ENCODE measurements around the gene THSD7A. TPM values are rescaled to one million over a fixed set of nuclear protein-coding genes. Genes with fewer than 3 reads are reported as not detected.
A peak's percentile ranks its signal among the peaks of the same experiment; 100 is the strongest.

The THSD7A gene
- total and polyA plus RNA-seq, 2 experiments from 2014 or later, result 4.0 to 8.3 TPM

DNA sequence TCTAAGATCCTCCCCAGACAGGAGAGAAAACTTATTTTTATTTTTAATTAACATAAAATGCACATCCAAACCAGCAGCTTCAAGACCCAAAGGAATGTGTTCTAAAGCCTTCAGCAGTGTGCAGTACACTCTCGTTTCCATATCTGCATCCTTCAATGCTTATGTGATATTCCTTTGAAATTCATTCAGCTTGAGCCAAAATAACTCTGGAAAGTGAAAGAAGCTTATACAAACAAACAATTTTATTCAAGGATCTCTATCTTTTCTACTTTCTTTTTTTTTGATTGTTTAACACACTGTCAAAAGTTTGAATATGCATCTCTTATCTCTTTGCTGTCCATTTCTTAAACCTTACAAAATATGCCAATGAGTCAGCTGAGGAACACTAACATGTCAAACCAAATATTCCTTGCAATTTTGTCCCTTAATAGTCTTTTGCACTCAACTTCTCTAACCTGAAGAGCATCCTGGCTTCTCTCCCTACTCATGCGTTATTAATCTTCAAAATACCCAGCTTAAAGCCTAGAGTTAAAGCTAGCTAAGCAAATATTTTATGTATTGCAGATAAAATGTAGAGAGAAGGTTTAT, 124.3 kb downstream of the THSD7A start:
- H3K27ac ChIP-seq, result peak overlapping the region; percentile 47
- WGBS (ENCODE audit: low lambda C conversion rate, missing lambda C conversion rate), result 78% methylated on average over 2 of the region's 2 CpGs

GRCh38 chr7:11706666-11707605, 125.1 kb downstream of the THSD7A start:
- peaks cover 13% of the 10 kb centered on the region for H3K4me1 ChIP-seq (ENCODE audit: insufficient read depth)
- peak overlapping the region; percentile 47 for H3K27ac ChIP-seq
- no peaks in the 10 kb centered on the region for H3K79me2 ChIP-seq
- H3K27me3 ChIP-seq, result no peaks in the 10 kb centered on the region
- WGBS (ENCODE audit: low lambda C conversion rate, missing lambda C conversion rate), result 31% methylated on average over 2 of the region's 2 CpGs
- DNase-seq (ENCODE audit: low spot score), result no peak
- H3K4me2 ChIP-seq, result peak overlapping the region; percentile 3
- no peaks in the 10 kb centered on the region for H4K20me1 ChIP-seq (ENCODE audit: insufficient read depth, poor library complexity, severe bottlenecking)
- H3K36me3 ChIP-seq (replicated peaks; ENCODE audit: insufficient read depth, low read depth), result no peaks in the 10 kb centered on the region
- H3K9me2 ChIP-seq (replicated peaks; ENCODE audit: insufficient read depth), result no peaks in the 10 kb centered on the region
- TF ChIP-seq, protein P1, sequence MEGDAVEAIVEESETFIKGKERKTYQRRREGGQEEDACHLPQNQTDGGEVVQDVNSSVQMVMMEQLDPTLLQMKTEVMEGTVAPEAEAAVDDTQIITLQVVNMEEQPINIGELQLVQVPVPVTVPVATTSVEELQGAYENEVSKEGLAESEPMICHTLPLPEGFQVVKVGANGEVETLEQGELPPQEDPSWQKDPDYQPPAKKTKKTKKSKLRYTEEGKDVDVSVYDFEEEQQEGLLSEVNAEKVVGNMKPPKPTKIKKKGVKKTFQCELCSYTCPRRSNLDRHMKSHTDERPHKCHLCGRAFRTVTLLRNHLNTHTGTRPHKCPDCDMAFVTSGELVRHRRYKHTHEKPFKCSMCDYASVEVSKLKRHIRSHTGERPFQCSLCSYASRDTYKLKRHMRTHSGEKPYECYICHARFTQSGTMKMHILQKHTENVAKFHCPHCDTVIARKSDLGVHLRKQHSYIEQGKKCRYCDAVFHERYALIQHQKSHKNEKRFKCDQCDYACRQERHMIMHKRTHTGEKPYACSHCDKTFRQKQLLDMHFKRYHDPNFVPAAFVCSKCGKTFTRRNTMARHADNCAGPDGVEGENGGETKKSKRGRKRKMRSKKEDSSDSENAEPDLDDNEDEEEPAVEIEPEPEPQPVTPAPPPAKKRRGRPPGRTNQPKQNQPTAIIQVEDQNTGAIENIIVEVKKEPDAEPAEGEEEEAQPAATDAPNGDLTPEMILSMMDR (IDR thresholded peaks at IDR 0.05; ENCODE audit: poor library complexity), result no peak
- TF ChIP-seq EZH2 (IDR thresholded peaks at IDR 0.05; ENCODE audit: borderline replicate concordance), result no peak
- TF ChIP-seq EZH2phosphoT487 (IDR thresholded peaks at IDR 0.05; ENCODE audit: low read depth, severe bottlenecking, unreplicated experiment), result no peak
- peak overlapping the region; percentile 11 for H2AFZ ChIP-seq
- H3K9me3 ChIP-seq (ENCODE audit: low read depth), result no peaks in the 10 kb centered on the region
- H3K4me3 ChIP-seq, result no peak overlapping the region

More for the DNA sequence above, 124.3 kb downstream of the THSD7A start:
- no peaks in the 10 kb centered on the region for H3K36me3 ChIP-seq (replicated peaks; ENCODE audit: insufficient read depth, low read depth)
- no peaks in the 10 kb centered on the region for H3K27me3 ChIP-seq
- H3K79me2 ChIP-seq, result no peaks in the 10 kb centered on the region
- H3K4me3 ChIP-seq, result no peak overlapping the region
- H4K20me1 ChIP-seq (ENCODE audit: insufficient read depth, poor library complexity, severe bottlenecking), result no peaks in the 10 kb centered on the region
- peaks cover 13% of the 10 kb centered on the region for H3K4me1 ChIP-seq (ENCODE audit: insufficient read depth)
- DNase-seq (ENCODE audit: low spot score), result no peak
- peak overlapping the region; percentile 3 for H3K4me2 ChIP-seq
- TF ChIP-seq, protein P1 (IDR thresholded peaks at IDR 0.05; ENCODE audit: poor library complexity), result no peak
- no peak for TF ChIP-seq EZH2phosphoT487 (IDR thresholded peaks at IDR 0.05; ENCODE audit: low read depth, severe bottlenecking, unreplicated experiment)
- TF ChIP-seq EZH2 (IDR thresholded peaks at IDR 0.05; ENCODE audit: borderline replicate concordance), result no peak
- H3K9me2 ChIP-seq (replicated peaks; ENCODE audit: insufficient read depth), result no peaks in the 10 kb centered on the region
- no peaks in the 10 kb centered on the region for H3K9me3 ChIP-seq (ENCODE audit: low read depth)
- no peak overlapping the region for H2AFZ ChIP-seq

- no peak overlapping the region for H3K4me2 ChIP-seq
- no peak overlapping the region for H2AFZ ChIP-seq
- 91% methylated on average over 1 of the region's 1 CpG for WGBS (ENCODE audit: low lambda C conversion rate, missing lambda C conversion rate)
- TF ChIP-seq, protein P1 (IDR thresholded peaks at IDR 0.05; ENCODE audit: poor library complexity), result no peak
- TF ChIP-seq EZH2 (IDR thresholded peaks at IDR 0.05; ENCODE audit: borderline replicate concordance) (no peak), EZH2phosphoT487 (IDR thresholded peaks at IDR 0.05; ENCODE audit: low read depth, severe bottlenecking, unreplicated experiment) (no peak)
- H3K4me1 ChIP-seq (ENCODE audit: insufficient read depth), result peaks cover 13% of the 10 kb centered on the region
- no peaks in the 10 kb centered on the region for H3K9me3 ChIP-seq (ENCODE audit: low read depth)
- no peak for DNase-seq (ENCODE audit: low spot score)
- no peak overlapping the region for H3K4me3 ChIP-seq
- H3K36me3 ChIP-seq (replicated peaks; ENCODE audit: insufficient read depth, low read depth), result no peaks in the 10 kb centered on the region
- no peaks in the 10 kb centered on the region for H3K79me2 ChIP-seq
- no peak overlapping the region for H3K27ac ChIP-seq
- H3K9me2 ChIP-seq (replicated peaks; ENCODE audit: insufficient read depth), result no peaks in the 10 kb centered on the region
- H4K20me1 ChIP-seq (ENCODE audit: insufficient read depth, poor library complexity, severe bottlenecking), result no peaks in the 10 kb centered on the region
- no peaks in the 10 kb centered on the region for H3K27me3 ChIP-seq
Observed at GRCh38 chr7:11703829-11704228, 128.2 kb downstream of the THSD7A start.

Data from hepatocyte (in vitro differentiated cells).